IPS-18a (cell line): ENCODE measurements around the gene TCEA2.
"Not testable (repeated sequence)": the region's sequence is repeated elsewhere in the genome, so short reads cannot be mapped to it uniquely, and the experiment has no call there.

ENCODE experiments used
- H3K27ac ChIP-seq: one replicate; pipeline ENCODE4 v1.5.1; 2013; ENCODE audit warnings: low read length
- H3K27me3 ChIP-seq: one replicate; pipeline ENCODE4 v1.6.1; 2013; ENCODE audit warnings: mild to moderate bottlenecking, low read length; ENCODE audit not compliant: control insufficient read depth, insufficient read depth
- H3K36me3 ChIP-seq: one replicate; pipeline ENCODE4 v1.6.1; 2013; ENCODE audit warnings: low read depth, low read length; ENCODE audit not compliant: control insufficient read depth
- H3K4me1 ChIP-seq: one replicate; pipeline ENCODE4 v1.6.1; 2013; ENCODE audit warnings: low read depth, low read length; ENCODE audit not compliant: control insufficient read depth
- H3K4me3 ChIP-seq: one replicate; pipeline ENCODE4 v1.5.1; 2013; ENCODE audit warnings: low read length
- H3K9ac ChIP-seq: one replicate; pipeline ENCODE4 v1.6.1; 2013; ENCODE audit warnings: mild to moderate bottlenecking, low read length, moderate library complexity
- H3K9me3 ChIP-seq: one replicate; pipeline ENCODE4 v1.6.1; 2013; ENCODE audit warnings: low read depth, low read length; ENCODE audit not compliant: control insufficient read depth

TCEA2 gene

GRCh38 chr20:64113796-64114355, 50.9 kb downstream of the TCEA2 start:
- H3K9me3 ChIP-seq = no peaks in the 10 kb centered on the region
- H3K27me3 ChIP-seq = no peaks in the 10 kb centered on the region
- no peak overlapping the region for H3K27ac ChIP-seq
- H3K4me1 ChIP-seq = no peaks in the 10 kb centered on the region
- no peak overlapping the region for H3K9ac ChIP-seq
- H3K36me3 ChIP-seq = no peaks in the 10 kb centered on the region
- H3K4me3 ChIP-seq = no peak overlapping the region

- no peak overlapping the region for H3K9ac ChIP-seq
- H3K27me3 ChIP-seq = no peaks in the 10 kb centered on the region
- no peaks in the 10 kb centered on the region for H3K9me3 ChIP-seq
- H3K36me3 ChIP-seq = no peaks in the 10 kb centered on the region
- H3K27ac ChIP-seq = no peak overlapping the region
- no peaks in the 10 kb centered on the region for H3K4me1 ChIP-seq
- no peak overlapping the region for H3K4me3 ChIP-seq
Measured at GRCh38 chr20:64114356-64114971, 51.5 kb downstream of the TCEA2 start.

- H3K9me3 ChIP-seq = no peaks in the 10 kb centered on the region
- H3K27me3 ChIP-seq = no peaks in the 10 kb centered on the region
- H3K4me3 ChIP-seq = no peak overlapping the region
- H3K9ac ChIP-seq = no peak overlapping the region
- no peak overlapping the region for H3K27ac ChIP-seq
- H3K36me3 ChIP-seq = no peaks in the 10 kb centered on the region
- no peaks in the 10 kb centered on the region for H3K4me1 ChIP-seq
Measured at GRCh38 chr20:64115171-64115911, 52.3 kb downstream of the TCEA2 start.

GRCh38 chr20:64116016-64116415, 53.0 kb downstream of the TCEA2 start:
- no peak overlapping the region for H3K4me3 ChIP-seq
- no peaks in the 10 kb centered on the region for H3K27me3 ChIP-seq
- no peaks in the 10 kb centered on the region for H3K36me3 ChIP-seq
- H3K27ac ChIP-seq = no peak overlapping the region
- no peak overlapping the region for H3K9ac ChIP-seq
- H3K4me1 ChIP-seq = no peaks in the 10 kb centered on the region
- no peaks in the 10 kb centered on the region for H3K9me3 ChIP-seq

GRCh38 chr20:64116541-64117431, 53.8 kb downstream of the TCEA2 start:
- H3K4me1 ChIP-seq = no peaks in the 10 kb centered on the region
- H3K27ac ChIP-seq = no peak overlapping the region
- H3K9me3 ChIP-seq = no peaks in the 10 kb centered on the region
- H3K27me3 ChIP-seq = no peaks in the 10 kb centered on the region
- H3K9ac ChIP-seq = no peak overlapping the region
- no peak overlapping the region for H3K4me3 ChIP-seq
- H3K36me3 ChIP-seq = no peaks in the 10 kb centered on the region

- H3K4me3 ChIP-seq, H3K9me3 ChIP-seq, H3K9ac ChIP-seq, H3K36me3 ChIP-seq, H3K27ac ChIP-seq, H3K27me3 ChIP-seq, H3K4me1 ChIP-seq: not testable (repeated sequence)
Measured at GRCh38 chr20:64117432-64117777, 54.4 kb downstream of the TCEA2 start.

- Histone ChIP-seq H3K27me3 (no peaks in the 10 kb centered on the region), H3K4me3 (no peak overlapping the region)
Measured at GRCh38 chr20:64119301-64119680, 56.3 kb downstream of the TCEA2 start.

GRCh38 chr20:64119681-64120341, 56.8 kb downstream of the TCEA2 start:
- Histone ChIP-seq H3K4me3 (no peak overlapping the region), H3K27ac (no peak overlapping the region), H3K9ac (no peak overlapping the region), H3K4me1 (no peaks in the 10 kb centered on the region), H3K36me3 (no peaks in the 10 kb centered on the region), H3K9me3 (no peaks in the 10 kb centered on the region), H3K27me3 (no peaks in the 10 kb centered on the region)

More at GRCh38 chr20:64119301-64119680, 56.3 kb downstream of the TCEA2 start:
- Histone ChIP-seq H3K36me3 (no peaks in the 10 kb centered on the region), H3K9me3 (no peaks in the 10 kb centered on the region), H3K9ac (no peak overlapping the region), H3K27ac (no peak overlapping the region), H3K4me1 (no peaks in the 10 kb centered on the region)

GRCh38 chr20:64121586-64121985, 58.6 kb downstream of the TCEA2 start:
- no peaks in the 10 kb centered on the region for H3K36me3 ChIP-seq
- no peak overlapping the region for H3K4me3 ChIP-seq
- no peak overlapping the region for H3K9ac ChIP-seq
- H3K9me3 ChIP-seq = no peaks in the 10 kb centered on the region
- no peaks in the 10 kb centered on the region for H3K27me3 ChIP-seq
- H3K27ac ChIP-seq = no peak overlapping the region
- H3K4me1 ChIP-seq = no peaks in the 10 kb centered on the region
